ENCODE data around the gene TEX28.
"Not testable (repeated sequence)": the region's sequence is repeated elsewhere in the genome, so short reads cannot be mapped to it uniquely, and the experiment has no call there.

Gene TEX28, protein sequence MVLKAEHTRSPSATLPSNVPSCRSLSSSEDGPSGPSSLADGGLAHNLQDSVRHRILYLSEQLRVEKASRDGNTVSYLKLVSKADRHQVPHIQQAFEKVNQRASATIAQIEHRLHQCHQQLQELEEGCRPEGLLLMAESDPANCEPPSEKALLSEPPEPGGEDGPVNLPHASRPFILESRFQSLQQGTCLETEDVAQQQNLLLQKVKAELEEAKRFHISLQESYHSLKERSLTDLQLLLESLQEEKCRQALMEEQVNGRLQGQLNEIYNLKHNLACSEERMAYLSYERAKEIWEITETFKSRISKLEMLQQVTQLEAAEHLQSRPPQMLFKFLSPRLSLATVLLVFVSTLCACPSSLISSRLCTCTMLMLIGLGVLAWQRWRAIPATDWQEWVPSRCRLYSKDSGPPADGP

DNA sequence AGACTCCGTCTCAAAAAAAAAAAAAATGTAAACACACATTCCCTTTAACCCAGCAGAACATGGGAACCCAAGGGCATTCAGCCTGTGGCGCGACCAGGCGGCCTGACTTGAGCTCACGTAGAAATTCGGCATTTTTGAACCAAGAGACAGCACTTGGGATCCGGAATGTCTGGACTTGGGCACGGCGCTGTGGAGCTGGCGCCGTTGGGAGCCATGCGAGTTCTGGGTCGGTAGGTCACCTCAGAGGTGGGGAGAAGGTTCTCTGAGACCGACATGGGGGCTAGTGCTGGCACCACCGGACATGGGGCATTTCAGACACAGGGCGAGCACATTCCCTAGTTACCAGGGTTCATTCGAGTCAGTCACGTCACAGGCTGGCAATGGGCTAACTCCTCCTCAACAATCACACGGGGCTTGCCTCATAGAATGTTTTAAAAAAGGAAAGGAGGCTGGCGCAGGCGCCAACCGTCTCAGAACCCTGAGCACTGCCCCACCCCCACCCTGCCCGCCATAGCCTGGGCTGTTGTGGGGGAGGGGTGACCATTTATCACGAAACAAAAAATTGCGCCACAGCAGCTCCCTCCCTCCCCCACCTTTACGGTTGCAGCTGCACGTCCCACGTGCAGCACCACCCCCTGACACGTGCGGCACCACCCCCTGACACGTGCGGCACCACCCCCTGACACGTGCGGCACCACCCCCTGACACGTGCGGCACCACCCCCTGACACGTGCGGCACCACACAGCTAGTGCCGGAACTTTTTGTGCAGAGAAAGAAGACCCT is at the start of gene TEX28:
Gene TEX28 (minus strand): TSS at position 334 of the 784 bp plus-strand sequence. CDS start 3,007 bp downstream, outside the sequence.
- H3K27ac ChIP-seq = no peak within 1 kb of the TSS
- DNase-seq (ENCODE audit: low read depth, low spot score) = no peak

DNA sequence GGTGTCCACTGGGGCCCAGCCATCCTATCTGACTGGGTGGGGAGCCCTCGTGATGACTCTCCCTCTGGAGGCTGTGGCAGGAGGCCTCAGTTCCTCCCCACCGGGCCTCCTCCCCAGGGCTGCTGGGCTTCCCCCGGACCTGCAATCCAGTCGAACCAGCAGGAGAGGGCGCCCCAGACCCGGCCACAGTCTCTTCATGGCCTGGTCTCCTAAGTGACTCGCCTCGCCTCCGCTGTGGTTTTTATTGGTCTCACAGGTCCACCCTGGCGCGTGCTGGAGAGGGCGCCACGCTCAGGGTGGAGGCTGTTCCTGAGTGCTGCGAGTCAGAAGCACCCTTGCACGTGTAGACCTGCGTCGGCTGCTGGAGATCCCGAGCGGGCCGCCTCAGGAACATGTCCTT is 48.7 kb upstream of the TEX28 start:
- DNase-seq (ENCODE audit: low read depth, low spot score) = not testable (repeated sequence)

DNA sequence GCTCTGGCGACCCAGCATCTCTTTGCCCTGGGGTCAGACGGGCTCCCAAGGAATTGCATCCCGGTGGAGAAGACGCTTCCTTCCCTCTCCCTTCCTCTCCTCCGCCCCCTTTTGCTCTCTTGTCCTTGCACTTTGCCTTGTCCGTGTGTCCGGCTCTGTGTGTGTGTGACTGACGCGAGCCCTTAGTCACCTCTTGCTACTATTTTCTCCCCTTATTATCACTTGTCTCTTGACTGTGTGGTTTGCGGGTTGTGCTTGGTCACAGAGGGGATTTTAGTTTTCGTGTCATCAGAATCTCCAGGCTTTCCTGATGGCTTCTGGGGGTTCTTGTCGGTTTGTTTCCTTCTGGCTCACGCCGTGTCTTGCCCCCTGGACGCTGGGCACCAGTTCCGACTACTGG is 48.1 kb upstream of the TEX28 start:
- H3K27ac ChIP-seq; DNase-seq (ENCODE audit: low read depth, low spot score): not testable (repeated sequence)

More for the DNA sequence above, 48.7 kb upstream of the TEX28 start:
- H3K27ac ChIP-seq = not testable (repeated sequence)

DNA sequence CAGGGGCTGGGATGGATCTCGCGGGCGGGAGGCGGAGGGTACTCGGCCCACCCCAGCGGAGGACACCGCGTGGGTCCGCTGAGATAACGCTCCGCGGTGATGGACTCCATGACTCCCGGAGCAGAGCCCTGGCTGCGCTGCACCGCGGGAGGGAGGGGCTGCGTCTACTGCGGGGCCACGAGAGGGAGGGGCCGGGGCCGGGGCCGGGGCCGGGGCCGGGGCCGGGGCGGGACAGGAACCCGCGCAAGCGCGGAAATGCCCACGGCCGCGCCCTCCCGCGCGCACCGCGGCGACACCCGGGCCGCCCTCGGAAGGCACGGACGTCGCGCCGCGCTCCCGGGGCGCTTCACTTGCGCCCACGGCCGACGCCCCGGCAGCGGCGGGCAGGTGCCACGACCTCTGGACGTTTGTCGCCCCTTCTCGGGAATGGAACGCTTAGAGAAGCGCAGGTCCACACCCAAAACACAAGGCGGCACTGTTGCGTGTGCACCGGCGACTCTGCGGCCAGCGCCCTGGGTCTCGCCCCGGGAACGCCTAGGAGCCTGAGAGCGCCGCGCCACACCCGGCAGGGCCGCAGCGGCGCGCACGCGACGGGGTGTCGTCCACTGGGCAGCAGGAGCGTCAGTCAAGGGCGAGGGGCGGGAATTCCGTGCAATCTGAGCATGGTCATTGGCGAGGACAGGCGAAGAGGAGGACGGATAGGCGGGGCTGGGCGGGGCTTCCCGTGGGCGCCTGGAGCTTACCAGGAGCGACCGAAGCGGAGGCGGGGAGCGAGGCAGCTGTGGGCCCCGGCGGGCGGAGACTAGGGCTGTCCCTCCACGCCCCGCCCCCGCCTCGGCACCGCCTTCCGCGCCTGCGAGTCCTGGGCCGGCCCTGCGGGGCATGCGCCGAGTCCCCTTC is 46.7 kb upstream of the TEX28 start:
- not testable (repeated sequence) for DNase-seq (ENCODE audit: low read depth, low spot score); H3K27ac ChIP-seq

DNA sequence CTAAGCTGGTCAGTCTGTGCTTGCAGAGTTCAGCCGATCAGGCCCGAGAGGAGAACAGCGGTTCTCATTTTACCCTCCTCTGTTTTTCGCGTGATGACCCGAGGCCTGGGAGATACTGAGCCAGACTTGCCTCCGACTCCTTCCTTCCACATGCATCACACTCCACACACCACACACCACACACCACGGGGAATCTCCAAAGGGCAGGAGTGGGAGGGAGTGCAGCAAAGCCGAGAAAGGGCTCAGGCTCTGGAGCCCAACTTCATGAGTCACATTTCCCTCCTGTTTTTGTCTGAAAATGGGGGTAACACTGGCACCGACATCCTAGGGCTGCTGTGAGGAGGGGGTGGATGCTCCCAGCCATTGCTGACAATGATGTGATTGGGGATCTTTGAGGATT is 39.6 kb upstream of the TEX28 start:
- no peak for DNase-seq (ENCODE audit: low read depth, low spot score)
- H3K27ac ChIP-seq = no peak overlapping the region

DNA sequence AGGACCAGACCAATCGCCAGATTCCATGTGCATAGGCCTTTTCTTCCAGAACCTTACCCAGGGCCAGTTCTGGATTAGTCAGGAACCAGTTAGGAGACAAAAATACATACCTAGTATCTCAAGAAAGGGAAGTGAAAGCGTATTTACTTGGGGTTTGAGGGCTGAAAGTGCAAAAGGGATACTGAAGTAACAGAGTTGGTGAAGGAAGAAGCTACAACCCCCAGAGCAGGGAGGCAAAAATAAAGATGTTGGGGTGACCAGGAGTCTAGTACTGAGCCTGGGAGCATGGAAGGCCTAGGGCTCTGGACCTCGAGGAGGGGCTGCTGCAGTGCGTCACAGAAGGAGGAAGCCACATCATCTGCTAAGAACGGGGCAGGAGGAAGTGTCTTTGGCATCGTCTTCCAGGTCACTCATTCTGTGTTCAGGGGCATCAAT is 38.9 kb upstream of the TEX28 start:
- DNase-seq (ENCODE audit: low read depth, low spot score) = no peak
- H3K27ac ChIP-seq = no peak overlapping the region

DNA sequence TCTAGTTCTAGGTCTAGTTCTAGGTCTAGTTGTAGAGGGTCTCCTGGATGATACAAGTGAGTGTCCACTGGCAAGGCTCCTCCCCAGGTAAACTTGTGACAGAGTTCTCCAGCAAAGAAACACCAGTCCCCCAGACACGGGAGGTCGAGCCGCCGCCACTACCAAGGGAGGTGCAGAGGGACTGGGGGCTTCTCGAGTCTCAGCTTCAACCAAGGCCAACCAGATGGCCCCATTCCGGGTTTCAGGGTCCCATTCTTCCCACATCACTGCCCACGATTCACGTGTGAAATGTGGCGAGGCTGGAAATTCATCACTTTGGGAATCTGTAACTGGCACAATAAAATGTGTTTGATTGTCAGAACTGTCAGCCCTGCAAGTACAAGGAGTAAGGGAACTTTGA is 38.2 kb upstream of the TEX28 start:
- no peak for DNase-seq (ENCODE audit: low read depth, low spot score)
- no peak overlapping the region for H3K27ac ChIP-seq

DNA sequence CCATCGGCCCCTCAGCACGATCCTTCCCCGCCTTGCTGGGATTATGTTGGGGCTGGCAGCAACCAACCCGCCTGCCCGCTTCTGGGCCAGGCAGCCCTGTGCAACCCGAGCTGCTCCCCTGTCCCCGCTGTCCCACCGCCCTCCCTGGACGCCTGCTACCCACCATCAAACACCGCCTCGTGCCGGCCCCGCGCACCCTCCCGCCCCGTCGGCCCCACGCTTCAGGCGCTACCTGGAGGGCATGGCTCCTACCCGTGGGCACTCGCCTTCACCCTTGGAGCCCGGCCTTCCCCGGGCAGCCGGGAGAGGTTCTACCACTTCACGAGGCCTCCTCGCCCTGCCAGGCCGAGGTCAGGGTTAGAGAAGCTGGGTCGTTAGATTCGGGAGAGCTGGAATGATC is 37.6 kb upstream of the TEX28 start:
- H3K27ac ChIP-seq = no peak overlapping the region
- DNase-seq (ENCODE audit: low read depth, low spot score) = no peak

DNA sequence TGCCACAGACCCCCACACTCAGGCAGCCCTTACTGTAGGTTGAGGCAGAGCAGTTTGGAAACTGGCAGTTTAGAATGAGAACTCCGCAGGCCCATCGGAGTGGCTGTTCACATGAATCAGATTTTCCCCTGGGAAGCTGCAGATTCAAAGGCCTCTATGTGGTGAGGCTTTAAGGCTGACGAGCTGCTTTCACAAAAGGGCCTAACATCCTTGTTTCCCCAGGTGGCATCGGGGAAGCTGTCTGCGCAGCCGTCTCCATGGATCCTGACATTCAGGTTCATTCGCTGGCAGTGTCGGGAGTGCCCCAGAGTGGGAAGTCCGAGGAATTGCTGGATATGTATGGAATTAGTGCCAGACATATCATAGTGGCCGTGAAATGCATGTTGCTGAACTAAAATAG is 34.4 kb upstream of the TEX28 start:
- H3K27ac ChIP-seq = no peak overlapping the region
- DNase-seq (ENCODE audit: low read depth, low spot score) = no peak

DNA sequence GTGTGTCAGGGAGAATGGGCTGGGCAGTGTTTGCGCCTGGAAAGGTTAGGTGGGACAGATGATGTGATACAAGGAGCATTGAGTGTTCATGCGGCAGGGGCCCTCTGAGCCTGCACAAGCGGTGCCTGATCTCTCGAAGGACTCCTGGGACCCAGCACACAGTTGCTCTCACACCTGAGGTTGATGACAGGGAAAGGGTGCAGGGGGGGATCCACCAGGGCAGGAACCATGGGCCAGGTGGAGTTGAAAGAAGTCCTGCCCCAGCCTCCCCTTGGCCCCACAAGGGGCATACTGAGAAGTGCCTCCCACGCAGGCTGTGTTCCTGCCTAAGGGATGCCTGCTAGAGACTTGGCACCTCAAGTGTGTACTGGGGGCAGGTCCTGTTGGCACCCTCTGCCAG is 33.7 kb upstream of the TEX28 start:
- no peak overlapping the region for H3K27ac ChIP-seq
- no peak for DNase-seq (ENCODE audit: low read depth, low spot score)

DNA sequence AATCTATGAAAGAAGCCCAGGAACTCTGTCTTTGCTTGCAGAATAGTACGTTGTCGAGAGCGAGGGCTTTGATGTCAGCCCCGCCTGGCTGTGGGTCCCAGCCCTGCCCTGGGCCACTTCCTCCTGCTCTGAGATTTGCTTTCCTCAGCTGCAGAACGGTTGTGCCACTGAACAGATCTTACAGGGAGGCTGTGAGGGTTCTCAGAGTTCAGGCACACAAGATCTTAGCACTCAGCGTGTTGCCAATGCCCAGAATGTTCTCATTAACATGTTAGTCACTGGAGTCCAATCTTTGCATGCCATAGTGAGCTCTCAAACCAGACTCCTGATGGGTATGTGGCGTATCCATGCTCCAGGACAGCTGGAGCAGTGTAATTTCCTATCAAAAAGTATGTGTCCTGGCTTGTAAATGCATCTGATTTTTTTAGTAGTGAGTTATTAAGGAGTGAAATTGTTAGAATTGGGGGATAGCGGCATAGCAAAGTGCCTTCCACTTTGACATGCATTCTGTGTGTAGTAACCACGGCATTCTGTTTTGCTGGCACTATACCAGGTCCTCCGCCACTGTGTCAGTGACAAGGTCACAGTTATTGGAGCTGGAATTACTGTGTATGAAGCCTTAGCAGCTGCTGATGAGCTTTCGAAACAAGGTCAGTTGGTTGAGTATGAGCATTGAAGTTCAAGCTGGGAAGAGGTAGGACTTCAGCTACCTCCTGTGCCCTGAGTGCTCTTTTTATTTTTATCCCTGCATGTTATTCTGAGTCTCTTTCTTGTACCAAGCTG is 32.3 kb upstream of the TEX28 start:
- H3K27ac ChIP-seq = no peak overlapping the region
- DNase-seq (ENCODE audit: low read depth, low spot score) = no peak

DNA sequence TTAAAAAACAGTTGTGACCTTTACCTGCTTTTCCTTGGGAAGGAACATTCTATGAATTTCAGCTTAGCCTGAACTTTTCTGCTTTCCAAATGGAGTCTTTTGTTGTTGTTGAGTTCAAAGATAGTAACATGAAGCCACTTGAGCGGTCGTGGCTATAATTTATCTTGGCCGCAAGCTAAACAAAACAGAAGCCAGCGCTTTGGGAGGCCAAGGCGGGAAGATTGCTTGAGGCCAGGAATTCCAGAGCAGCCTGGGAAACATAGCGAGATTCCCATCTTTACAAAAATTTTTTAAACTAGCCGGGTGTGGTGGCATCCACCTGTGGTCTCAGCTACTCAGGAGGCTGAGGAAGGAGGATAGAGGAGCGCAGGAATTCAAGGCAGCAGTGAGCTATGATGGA is 30.6 kb upstream of the TEX28 start:
- no peak for DNase-seq (ENCODE audit: low read depth, low spot score)
- no peak overlapping the region for H3K27ac ChIP-seq

DNA sequence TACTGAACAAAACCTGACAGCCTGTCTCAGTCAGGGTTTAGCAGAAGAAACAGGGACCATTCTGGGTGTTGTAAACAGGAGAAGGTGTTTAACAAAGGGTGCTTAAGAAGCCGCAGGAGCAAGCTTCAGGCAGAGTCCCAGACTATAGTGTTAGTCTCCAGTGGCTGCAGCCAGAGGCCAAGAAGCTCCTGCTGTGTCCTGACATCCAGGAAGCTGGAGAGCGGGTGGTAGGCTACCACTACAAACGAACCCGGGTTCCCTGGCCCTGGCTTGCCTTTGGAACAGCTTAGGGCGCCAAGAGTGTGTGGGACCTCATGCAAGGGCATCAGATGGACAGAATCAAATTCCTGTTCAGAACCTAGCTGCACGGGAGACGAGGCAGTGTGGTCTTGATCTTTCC is 28.6 kb upstream of the TEX28 start:
- DNase-seq (ENCODE audit: low read depth, low spot score) = no peak
- H3K27ac ChIP-seq = no peak overlapping the region

DNA sequence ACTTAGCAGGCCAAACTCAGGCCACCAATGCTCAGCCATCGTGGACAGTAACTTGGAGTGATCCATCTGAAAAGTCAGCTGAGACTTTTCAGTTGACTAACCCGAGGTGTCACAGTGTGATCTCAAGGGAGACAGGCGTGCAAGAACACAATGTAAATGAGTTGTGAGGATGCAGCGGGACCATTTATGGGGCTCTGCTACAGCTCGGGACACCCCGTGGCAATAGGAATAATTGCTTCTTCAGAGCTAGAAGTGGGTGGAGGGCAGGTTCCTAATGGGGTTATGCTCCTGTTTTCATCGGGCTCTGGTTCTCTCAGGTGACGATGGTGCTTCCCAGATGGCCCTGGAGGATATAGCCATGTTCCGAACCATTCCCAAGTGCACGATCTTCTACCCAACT is 28.0 kb upstream of the TEX28 start:
- H3K27ac ChIP-seq = no peak overlapping the region
- DNase-seq (ENCODE audit: low read depth, low spot score) = no peak

DNA sequence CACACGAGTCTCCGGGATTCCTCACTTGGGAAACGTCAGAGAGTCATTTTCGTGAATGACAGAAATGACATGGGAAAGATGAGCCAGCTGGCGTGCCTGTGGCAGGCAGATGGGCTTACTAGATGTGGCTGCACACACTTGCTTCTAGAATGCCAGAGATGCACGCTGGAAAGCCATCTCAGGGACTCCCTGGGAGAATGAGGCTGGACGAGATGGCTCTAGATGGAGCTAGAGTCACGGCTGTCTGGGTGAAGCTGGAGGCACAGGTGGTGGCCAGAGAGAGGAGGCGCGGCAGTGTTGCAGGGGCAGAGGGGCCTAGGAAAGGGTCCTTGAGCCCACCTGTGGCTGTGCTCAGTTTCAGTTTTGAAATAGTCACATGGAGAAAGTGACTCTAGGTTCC is 26.7 kb upstream of the TEX28 start:
- no peak for DNase-seq (ENCODE audit: low read depth, low spot score)
- H3K27ac ChIP-seq = no peak overlapping the region

DNA sequence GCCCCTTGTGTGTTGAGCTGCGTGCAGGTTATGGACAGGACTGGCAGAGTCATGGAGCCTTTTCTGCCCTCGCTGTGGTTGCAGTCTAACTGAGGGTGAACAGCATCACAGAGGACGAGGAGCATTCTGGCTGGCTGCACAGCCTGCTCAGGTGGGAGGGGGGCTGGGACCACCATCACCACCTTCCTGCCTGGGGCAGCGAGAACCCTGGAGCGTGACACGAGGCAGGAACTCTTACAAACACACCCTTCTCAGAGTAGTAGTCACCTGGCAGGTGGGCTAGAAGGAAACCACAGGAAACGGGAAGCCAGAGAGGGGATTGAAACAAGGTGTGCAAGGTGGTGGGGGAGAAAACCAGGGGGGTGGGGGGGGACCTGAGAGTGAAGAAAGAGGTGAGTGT is 26.2 kb upstream of the TEX28 start:
- no peak for DNase-seq (ENCODE audit: low read depth, low spot score)
- no peak overlapping the region for H3K27ac ChIP-seq

DNA sequence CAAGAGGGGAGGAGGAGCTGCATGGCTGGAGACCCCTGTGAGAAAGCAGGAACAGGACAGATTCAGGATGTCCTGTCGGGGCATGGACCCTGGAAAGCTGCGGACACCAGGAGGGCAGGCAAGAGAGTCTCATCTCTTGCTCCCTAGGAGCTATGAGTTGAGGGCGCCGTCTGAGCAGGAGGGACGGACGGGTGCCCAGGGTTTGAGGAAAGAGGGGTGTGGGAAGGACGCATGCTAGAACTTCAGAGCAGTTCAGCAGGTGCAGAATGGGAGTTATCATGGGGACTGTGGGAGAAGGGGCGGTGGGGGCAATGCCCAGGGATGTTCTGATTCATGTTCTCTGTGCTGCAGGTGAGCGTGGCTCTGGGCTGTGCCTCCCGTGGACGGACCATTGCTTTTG is 25.5 kb upstream of the TEX28 start:
- no peak overlapping the region for H3K27ac ChIP-seq
- no peak for DNase-seq (ENCODE audit: low read depth, low spot score)

DNA sequence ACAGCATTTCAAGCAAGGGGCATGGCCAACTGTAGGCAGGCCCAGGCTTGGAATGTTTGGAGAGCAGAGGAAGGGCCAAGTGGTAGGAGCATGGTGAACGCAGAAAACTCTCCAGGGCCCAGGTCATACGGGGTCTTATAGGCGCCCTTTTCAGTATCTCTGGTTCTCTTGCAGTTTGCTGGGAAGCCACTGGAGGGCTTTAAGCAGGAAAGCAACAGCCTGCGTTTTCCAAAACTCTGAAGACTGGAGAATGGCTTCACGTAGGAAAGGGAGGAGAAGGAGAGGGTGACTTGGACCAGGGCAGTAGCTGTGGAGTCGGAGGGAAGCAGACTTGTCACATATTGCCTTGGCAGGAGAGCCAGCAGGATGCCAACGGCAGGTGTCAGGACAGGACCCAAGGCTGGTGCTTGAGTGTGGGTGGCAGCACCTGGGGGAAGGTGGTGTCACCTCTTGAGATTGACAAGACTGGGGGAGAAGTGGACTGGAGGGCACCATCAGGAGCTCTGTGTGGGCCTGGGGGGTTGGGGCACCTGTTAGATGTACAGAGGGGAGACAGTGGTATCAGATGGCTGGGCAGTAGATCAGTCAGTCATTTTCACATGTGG is 22.6 kb upstream of the TEX28 start:
- no peak overlapping the region for H3K27ac ChIP-seq
- DNase-seq (ENCODE audit: low read depth, low spot score) = no peak

DNA sequence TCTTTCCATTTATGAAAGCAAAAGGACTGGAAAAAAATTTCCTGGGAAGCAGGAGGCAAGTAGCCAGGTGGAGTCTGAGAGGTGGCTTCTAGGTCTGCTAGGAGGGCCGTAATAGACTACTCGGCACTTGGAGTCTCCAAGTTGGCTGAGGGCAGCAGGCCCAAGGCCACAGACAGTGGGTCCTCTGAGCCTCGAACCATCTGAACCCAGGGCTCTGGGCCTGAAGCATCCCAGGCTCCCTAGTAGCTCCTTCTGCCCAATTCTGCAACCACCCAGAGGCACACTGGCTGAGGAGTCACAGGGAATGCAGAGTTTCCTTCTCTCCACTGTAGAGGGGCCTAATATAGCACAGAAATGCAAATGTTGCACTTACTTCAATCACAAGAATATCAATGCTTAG is 20.5 kb upstream of the TEX28 start:
- no peak for DNase-seq (ENCODE audit: low read depth, low spot score)
- H3K27ac ChIP-seq = no peak overlapping the region

All from epithelial cell of prostate (primary cell).